GM10847 (cell line): Measurements from ENCODE around the gene NDE1.

Experiments
- POLR2A ChIP-seq: IDR thresholded peaks from 2 replicates; pipeline ENCODE4 v1.6.1; 2011; ENCODE audit not compliant: insufficient read length; ENCODE audit errors: extremely low read depth

Gene NDE1

GRCh38 chr16:15735610-15736009, 85.6 kb downstream of the NDE1 start:
- no peak for TF ChIP-seq POLR2A

- TF ChIP-seq POLR2A, result no peak
These were observed 86.5 kb downstream of the NDE1 start for GRCh38 chr16:15736529-15736928.

- no peak for TF ChIP-seq POLR2A
These were observed 87.1 kb downstream of the NDE1 start for GRCh38 chr16:15737140-15737644.

GRCh38 chr16:15739464-15739863, 89.4 kb downstream of the NDE1 start:
- no peak for TF ChIP-seq POLR2A

GRCh38 chr16:15739950-15740349, 89.9 kb downstream of the NDE1 start:
- TF ChIP-seq POLR2A, result no peak

GRCh38 chr16:15741207-15741871, 91.3 kb downstream of the NDE1 start:
- no peak for TF ChIP-seq POLR2A

GRCh38 chr16:15742716-15743115, 92.7 kb downstream of the NDE1 start:
- no peak for TF ChIP-seq POLR2A

- TF ChIP-seq POLR2A, result no peak
These were observed 93.6 kb downstream of the NDE1 start for GRCh38 chr16:15743657-15744056.

- no peak for TF ChIP-seq POLR2A
These were observed 96.3 kb downstream of the NDE1 start for GRCh38 chr16:15746332-15746731.

GRCh38 chr16:15747937-15748336, 97.9 kb downstream of the NDE1 start:
- no peak for TF ChIP-seq POLR2A

GRCh38 chr16:15748654-15749053, 98.6 kb downstream of the NDE1 start:
- no peak for TF ChIP-seq POLR2A

- TF ChIP-seq POLR2A, result no peak
These were observed 99.3 kb downstream of the NDE1 start for GRCh38 chr16:15749371-15749770.

- TF ChIP-seq POLR2A, result no peak
These were observed 99.9 kb downstream of the NDE1 start for GRCh38 chr16:15749985-15750384.

GRCh38 chr16:15751940-15752339, 101.9 kb downstream of the NDE1 start:
- TF ChIP-seq POLR2A, result no peak

- no peak for TF ChIP-seq POLR2A
These were observed 102.9 kb downstream of the NDE1 start for GRCh38 chr16:15752717-15753488.

- no peak for TF ChIP-seq POLR2A
These were observed 104.9 kb downstream of the NDE1 start for GRCh38 chr16:15754821-15755534.

GRCh38 chr16:15757077-15757386, 107.0 kb downstream of the NDE1 start:
- TF ChIP-seq POLR2A, result no peak
